Progenitor cell of endocrine pancreas (in vitro differentiated cells): ENCODE results near the gene RSF1. TPM values are rescaled to one million over a fixed set of nuclear protein-coding genes. Genes with fewer than 3 reads are reported as not detected.

Experiments used
- DNase-seq: peaks from one replicate; pipeline ENCODE4 v3.0.0; 2021; ENCODE audit warnings: low spot score; ENCODE audit not compliant: unreplicated experiment
- H3K27ac Mint-ChIP-seq: 2 replicates; pipeline ENCODE4 v1.8.0; 2021; ENCODE audit warnings: mild to moderate bottlenecking, moderate library complexity, mixed read lengths
- H3K27me3 Mint-ChIP-seq: 2 replicates; pipeline ENCODE4 v1.8.0; 2021; ENCODE audit warnings: mixed read lengths
- H3K36me3 Mint-ChIP-seq: 2 replicates; pipeline ENCODE4 v1.8.0; 2022; ENCODE audit warnings: mixed read lengths; ENCODE audit not compliant: insufficient read depth
- H3K4me1 Mint-ChIP-seq: 2 replicates; pipeline ENCODE4 v1.8.0; 2021; ENCODE audit warnings: low read depth, mixed read lengths
- H3K4me3 Mint-ChIP-seq: 2 replicates; pipeline ENCODE4 v1.8.0; 2021; ENCODE audit warnings: low read depth, mild to moderate bottlenecking, moderate library complexity, mixed read lengths
- H3K9me3 Mint-ChIP-seq: 2 replicates; pipeline ENCODE4 v1.8.0; 2021; ENCODE audit warnings: low read depth, mixed read lengths
- total RNA-seq: library from RNA; stranded (reverse); gene quantifications from 2 replicates; pipeline ENCODE4 v1.2.1, GENCODE V29; 2021
- TF ChIP-seq, protein P1 (sequence below): fragments of 200-600 bp; sonication (generic); IDR thresholded peaks from one replicate; pipeline ENCODE4 v1.5.0; 2021; ENCODE audit warnings: antibody characterized with exemption, mild to moderate bottlenecking; ENCODE audit not compliant: unreplicated experiment

The RSF1 gene
- total RNA-seq, 1 donor from 2014 or later, result 88.0 TPM

GRCh38 chr11:77749232-77749631 lies 71.3 kb downstream of the RSF1 start:
- TF ChIP-seq, protein P1, sequence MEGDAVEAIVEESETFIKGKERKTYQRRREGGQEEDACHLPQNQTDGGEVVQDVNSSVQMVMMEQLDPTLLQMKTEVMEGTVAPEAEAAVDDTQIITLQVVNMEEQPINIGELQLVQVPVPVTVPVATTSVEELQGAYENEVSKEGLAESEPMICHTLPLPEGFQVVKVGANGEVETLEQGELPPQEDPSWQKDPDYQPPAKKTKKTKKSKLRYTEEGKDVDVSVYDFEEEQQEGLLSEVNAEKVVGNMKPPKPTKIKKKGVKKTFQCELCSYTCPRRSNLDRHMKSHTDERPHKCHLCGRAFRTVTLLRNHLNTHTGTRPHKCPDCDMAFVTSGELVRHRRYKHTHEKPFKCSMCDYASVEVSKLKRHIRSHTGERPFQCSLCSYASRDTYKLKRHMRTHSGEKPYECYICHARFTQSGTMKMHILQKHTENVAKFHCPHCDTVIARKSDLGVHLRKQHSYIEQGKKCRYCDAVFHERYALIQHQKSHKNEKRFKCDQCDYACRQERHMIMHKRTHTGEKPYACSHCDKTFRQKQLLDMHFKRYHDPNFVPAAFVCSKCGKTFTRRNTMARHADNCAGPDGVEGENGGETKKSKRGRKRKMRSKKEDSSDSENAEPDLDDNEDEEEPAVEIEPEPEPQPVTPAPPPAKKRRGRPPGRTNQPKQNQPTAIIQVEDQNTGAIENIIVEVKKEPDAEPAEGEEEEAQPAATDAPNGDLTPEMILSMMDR, result no peak
- H3K36me3 Mint-ChIP-seq, result peaks cover 24% of the 10 kb centered on the region
- DNase-seq, result no peak
- H3K4me3 Mint-ChIP-seq, result no peak overlapping the region
- H3K27ac Mint-ChIP-seq, result no peak overlapping the region
- H3K9me3 Mint-ChIP-seq, result peaks cover 3% of the 10 kb centered on the region
- peaks cover 16% of the 10 kb centered on the region for H3K4me1 Mint-ChIP-seq
- no peaks in the 10 kb centered on the region for H3K27me3 Mint-ChIP-seq

- H3K4me1 Mint-ChIP-seq, result peaks cover 16% of the 10 kb centered on the region
These were observed 72.3 kb downstream of the RSF1 start for GRCh38 chr11:77748266-77748665.

DNA sequence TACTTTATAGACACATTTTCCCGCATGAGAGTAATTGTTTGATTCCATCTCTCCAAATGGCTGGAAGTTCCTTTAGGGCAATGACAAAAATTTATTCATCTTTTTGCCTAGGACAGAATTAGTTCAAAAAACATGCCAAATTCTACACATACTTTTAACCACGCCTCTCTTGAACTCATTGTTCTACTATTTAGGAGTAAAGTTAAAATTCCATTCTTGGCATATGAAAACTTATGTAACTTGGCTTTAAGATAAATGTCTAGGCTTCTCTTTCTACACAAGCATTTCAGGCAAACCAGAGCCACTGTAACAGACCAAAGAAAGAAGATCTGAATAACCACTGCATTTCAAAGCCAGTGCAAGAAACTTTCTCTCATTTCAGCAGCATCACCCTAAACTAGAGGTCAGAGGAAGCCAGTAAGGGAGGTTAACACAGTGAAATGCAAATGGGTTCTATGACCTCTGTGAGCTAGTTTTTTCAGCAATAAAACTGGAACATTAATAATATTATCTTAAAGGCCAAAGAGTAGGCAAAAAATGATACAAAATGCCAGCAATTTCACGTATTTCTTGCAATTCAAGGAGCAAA lies 73.0 kb downstream of the RSF1 start:
- H3K36me3 Mint-ChIP-seq, result peaks cover 23% of the 10 kb centered on the region

More at GRCh38 chr11:77748266-77748665, 72.3 kb downstream of the RSF1 start:
- Mint-ChIP-seq H3K27me3 (no peaks in the 10 kb centered on the region), H3K9me3 (peaks cover 3% of the 10 kb centered on the region), H3K27ac (no peak overlapping the region), H3K36me3 (peaks cover 19% of the 10 kb centered on the region), H3K4me3 (no peak overlapping the region)
- TF ChIP-seq, protein P1, result no peak
- DNase-seq, result no peak

DNA sequence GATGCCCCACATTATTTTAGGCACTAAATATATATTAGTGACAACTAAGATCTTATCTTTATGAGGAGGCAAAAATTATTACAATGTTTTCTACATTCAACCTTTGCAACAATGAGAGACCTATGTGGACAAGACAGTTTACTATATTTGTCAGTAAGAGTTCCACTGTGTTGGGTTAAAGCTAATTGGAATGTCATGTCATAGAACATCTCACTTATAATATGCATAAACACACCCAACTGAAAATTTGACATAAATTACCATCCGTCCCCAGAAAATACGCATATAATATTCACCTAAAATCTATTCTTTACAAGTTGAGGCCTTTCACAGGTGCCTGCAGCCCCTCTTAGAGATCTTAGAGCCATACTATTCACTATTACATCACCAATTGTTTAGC lies 84.0 kb downstream of the RSF1 start:
- Mint-ChIP-seq H3K4me3 (no peak overlapping the region), H3K27ac (no peak overlapping the region), H3K9me3 (peaks cover 9% of the 10 kb centered on the region), H3K4me1 (no peaks in the 10 kb centered on the region), H3K36me3 (peaks cover 51% of the 10 kb centered on the region), H3K27me3 (no peaks in the 10 kb centered on the region)
- TF ChIP-seq, protein P1, result no peak
- no peak for DNase-seq

More for the DNA sequence above, 73.0 kb downstream of the RSF1 start:
- Mint-ChIP-seq H3K9me3 (peaks cover 3% of the 10 kb centered on the region), H3K4me1 (peaks cover 13% of the 10 kb centered on the region), H3K4me3 (no peak overlapping the region), H3K27ac (peak overlapping the region; percentile 19), H3K27me3 (no peaks in the 10 kb centered on the region)
- TF ChIP-seq, protein P1, result no peak
- no peak for DNase-seq

DNA sequence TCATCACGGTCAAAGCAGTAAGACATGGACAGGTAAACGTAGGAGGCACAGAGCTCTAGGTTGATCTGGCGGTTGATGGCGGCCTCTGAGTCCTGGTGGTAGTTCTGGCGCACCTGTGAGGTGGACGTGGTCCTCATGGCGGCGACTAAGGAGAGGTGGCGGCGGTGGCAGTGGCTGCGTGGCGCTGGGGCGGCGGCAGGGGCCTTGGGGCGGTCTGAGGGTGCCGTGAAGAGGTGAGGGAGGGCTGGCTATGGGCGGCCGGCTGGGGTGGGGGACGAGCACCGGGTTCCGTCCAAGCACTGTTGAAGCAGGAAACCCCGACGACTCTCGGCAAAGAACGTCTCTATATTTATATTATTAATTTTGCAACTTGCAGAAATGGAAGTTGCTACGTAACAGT lies 85.6 kb downstream of the RSF1 start:
- Mint-ChIP-seq H3K4me3 (no peak overlapping the region), H3K27ac (no peak overlapping the region), H3K36me3 (peaks cover 58% of the 10 kb centered on the region), H3K4me1 (no peaks in the 10 kb centered on the region), H3K27me3 (no peaks in the 10 kb centered on the region), H3K9me3 (peaks cover 20% of the 10 kb centered on the region)
- TF ChIP-seq, protein P1, result no peak
- DNase-seq, result no peak
